HEK293 (cell line): ENCODE data around the gene RRP9.
A peak's percentile ranks its signal among the peaks of the same experiment; 100 is the strongest.

Experiments
- CTCF ChIA-PET: fragments of 350-600 bp; formaldehyde crosslinking; extraction: SDS; loops from one replicate; lab custom pipeline; 2021; ENCODE audit warnings: antibody characterized with exemption; lab: Yijun Ruan, JAX
- POLR2A ChIA-PET: fragments of 300-600 bp; formaldehyde crosslinking; extraction: SDS; loops from one replicate; lab custom pipeline; 2020; ENCODE audit warnings: antibody characterized with exemption, inconsistent platforms; lab: Yijun Ruan, JAX
- H3K27ac ChIP-seq: fragments of 200-500 bp; sonication (Bioruptor generic); 2 replicates; pipeline ENCODE4 v1.5.1; 2014; ENCODE audit warnings: low read depth, low read length, control low read depth, inconsistent platforms; ENCODE audit errors: extremely low read depth
- H3K36me3 ChIP-seq, 2 experiments: fragments of 200-500 bp in 1 of 2; sonication (Bioruptor generic) in 1 of 2; 1 replicate in 1 of 2; 2 replicates in 1 of 2; pipeline ENCODE4 v1.5.1; 2014 to 2017; ENCODE audit warnings: inconsistent platforms in 2 of 2, low read length in 2 of 2; ENCODE audit not compliant: control insufficient read depth in 2 of 2, insufficient read depth in 1 of 2
- H3K4me1 ChIP-seq: fragments of 200-500 bp; sonication (Bioruptor generic); 2 replicates; pipeline ENCODE4 v1.5.1; 2014; ENCODE audit warnings: mild to moderate bottlenecking, low read length, inconsistent platforms; ENCODE audit not compliant: control insufficient read depth, insufficient read depth
- H3K4me3 ChIP-seq: 2 replicates; pipeline ENCODE4 v1.5.1; 2011; ENCODE audit warnings: low read depth, mild to moderate bottlenecking, control low read depth, low read length, moderate library complexity
- H3K9me3 ChIP-seq: fragments of 200-500 bp; sonication (Bioruptor generic); 2 replicates; pipeline ENCODE4 v1.5.1; 2014; ENCODE audit warnings: low read depth, low read length, inconsistent platforms; ENCODE audit not compliant: control insufficient read depth, insufficient read depth
- GLIS2 ChIP-seq: fragments of 450-650 bp; formaldehyde crosslinking; IDR thresholded peaks from 2 replicates; pipeline ENCODE4 v1.5.1; 2016; ENCODE audit warnings: missing biosample characterization, missing genetic modification characterization
- HOXD13 ChIP-seq: sonication (generic); formaldehyde crosslinking; IDR thresholded peaks from 2 replicates; pipeline ENCODE4 v1.8.0; 2022; ENCODE audit warnings: missing genetic modification reagents, borderline replicate concordance
- MZF1 ChIP-seq: fragments of 450-650 bp; formaldehyde crosslinking; IDR thresholded peaks from 2 replicates; pipeline ENCODE4 v1.5.1; 2017; ENCODE audit warnings: missing biosample characterization, missing genetic modification characterization, borderline replicate concordance
- OVOL3 ChIP-seq: fragments of 450-650 bp; formaldehyde crosslinking; IDR thresholded peaks from 2 replicates; pipeline ENCODE4 v1.5.1; 2016; ENCODE audit warnings: missing biosample characterization, missing genetic modification characterization
- SP7 ChIP-seq: fragments of 450-650 bp; formaldehyde crosslinking; IDR thresholded peaks from 2 replicates; pipeline ENCODE4 v1.5.1; 2016; ENCODE audit warnings: missing biosample characterization, missing genetic modification characterization
- TRIM28 ChIP-seq: IDR thresholded peaks from 2 replicates; pipeline ENCODE4 v1.6.1; 2011; ENCODE audit warnings: low read length, control low read depth, borderline replicate concordance
- ZBTB20 ChIP-seq: fragments of 450-650 bp; formaldehyde crosslinking; IDR thresholded peaks from 2 replicates; pipeline ENCODE4 v1.5.1; 2016; ENCODE audit warnings: missing biosample characterization, missing genetic modification characterization
- ZBTB48 ChIP-seq: fragments of 450-650 bp; formaldehyde crosslinking; IDR thresholded peaks from 2 replicates; pipeline ENCODE4 v1.5.1; 2016; ENCODE audit warnings: missing biosample characterization, missing genetic modification characterization
- ZNF274 ChIP-seq, 2 experiments: fragments of 200-500 bp in 1 of 2; fragments of 450-650 bp in 1 of 2; sonication (Bioruptor generic) in 1 of 2; formaldehyde crosslinking in 1 of 2; IDR thresholded peaks; 2 replicates each; pipeline versions ENCODE4 v1.5.1 to v1.6.1; 2014 to 2016; ENCODE audit warnings: borderline replicate concordance in 1 of 2, inconsistent platforms in 1 of 2, low read length in 1 of 2, missing biosample characterization in 1 of 2, missing genetic modification characterization in 1 of 2
- ZNF292 ChIP-seq: fragments of 450-650 bp; formaldehyde crosslinking; IDR thresholded peaks from 2 replicates; pipeline ENCODE4 v1.5.1; 2016; ENCODE audit warnings: low read depth, missing biosample characterization, missing genetic modification characterization, borderline replicate concordance
- ZNF311 ChIP-seq: fragments of 450-650 bp; formaldehyde crosslinking; IDR thresholded peaks from 2 replicates; pipeline ENCODE4 v1.5.1; 2017; ENCODE audit warnings: missing biosample characterization, missing genetic modification characterization, borderline replicate concordance
- ZNF37A ChIP-seq: fragments of 450-650 bp; IDR thresholded peaks from 2 replicates; pipeline ENCODE4 v1.5.1; 2018; ENCODE audit warnings: missing biosample characterization, missing genetic modification characterization
- ZNF416 ChIP-seq: fragments of 450-650 bp; formaldehyde crosslinking; IDR thresholded peaks from 2 replicates; pipeline ENCODE4 v1.5.1; 2016; ENCODE audit warnings: missing biosample characterization, missing genetic modification characterization
- ZNF548 ChIP-seq: fragments of 450-650 bp; formaldehyde crosslinking; IDR thresholded peaks from 2 replicates; pipeline ENCODE4 v1.5.1; 2016; ENCODE audit warnings: missing biosample characterization, missing genetic modification characterization
- ZNF664 ChIP-seq: fragments of 450-650 bp; formaldehyde crosslinking; IDR thresholded peaks from 2 replicates; pipeline ENCODE4 v1.5.1; 2016; ENCODE audit warnings: missing biosample characterization, missing genetic modification characterization
- ZNF704 ChIP-seq: fragments of 450-650 bp; formaldehyde crosslinking; IDR thresholded peaks from 2 replicates; pipeline ENCODE4 v1.5.1; 2016; ENCODE audit warnings: missing biosample characterization, missing genetic modification characterization
- ZNF768 ChIP-seq: fragments of 450-650 bp; formaldehyde crosslinking; IDR thresholded peaks from 2 replicates; pipeline ENCODE4 v1.5.1; 2018; ENCODE audit warnings: missing biosample characterization, mild to moderate bottlenecking, missing genetic modification characterization
- ZNF791 ChIP-seq: fragments of 450-650 bp; formaldehyde crosslinking; IDR thresholded peaks from 2 replicates; pipeline ENCODE4 v1.5.1; 2016; ENCODE audit warnings: missing biosample characterization, missing genetic modification characterization
- ZSCAN23 ChIP-seq: fragments of 450-650 bp; formaldehyde crosslinking; IDR thresholded peaks from 2 replicates; pipeline ENCODE4 v1.5.1; 2016; ENCODE audit warnings: missing biosample characterization, missing genetic modification characterization
- TF ChIP-seq, protein P1 (sequence below): fragments of 450-650 bp; formaldehyde crosslinking; IDR thresholded peaks from 2 replicates; pipeline ENCODE4 v1.5.1; 2016; ENCODE audit warnings: missing biosample characterization, missing genetic modification characterization
- TF ChIP-seq, protein P2 (sequence below): fragments of 450-650 bp; formaldehyde crosslinking; IDR thresholded peaks from 2 replicates; pipeline ENCODE4 v1.5.1; 2017; ENCODE audit warnings: missing biosample characterization, missing genetic modification characterization

RRP9 gene

DNA sequence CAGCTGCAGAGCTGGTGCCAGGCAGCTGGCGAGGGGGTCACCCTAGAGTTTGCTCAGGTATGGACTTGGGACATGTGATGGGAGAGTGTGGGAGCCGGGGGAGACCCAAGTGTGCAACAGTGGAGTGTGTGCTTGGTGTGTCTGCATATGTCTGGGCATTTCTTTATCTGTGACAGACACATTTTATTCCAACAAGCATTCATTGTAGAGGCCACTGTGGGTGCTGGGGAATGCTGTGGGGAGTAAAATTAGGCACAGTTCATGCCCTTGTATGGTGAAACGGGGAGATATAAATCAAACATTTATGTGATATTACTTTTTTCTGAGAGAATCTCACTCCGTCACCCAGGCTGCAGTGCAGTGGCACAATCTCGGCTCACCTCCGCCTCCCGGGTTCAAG is 45.9 kb upstream of the RRP9 start:
- no peak overlapping the region for H3K4me3 ChIP-seq
- ChIA-PET POLR2A (interaction anchor here (1.0 to 1.9 kb wide), 2 partner anchors 8 to 17 kb away, joined by 3 to 9 read pairs; partner anchors contain the start of gene RPL29), CTCF (interaction anchor here (1.0 to 1.1 kb wide), 2 partner anchors 13 to 14 kb away, joined by 3 to 5 read pairs; partner anchors contain the start of gene ABHD14B)
- no peaks in the 10 kb centered on the region for H3K4me1 ChIP-seq
- peaks cover 0 to 14% of the 10 kb centered on the region in 2 experiments; a peak in 1 of 3 replicates for H3K36me3 ChIP-seq
- H3K9me3 ChIP-seq: no peaks in the 10 kb centered on the region
- H3K27ac ChIP-seq: no peak overlapping the region
- no peak for TF ChIP-seq ZNF37A (tag by site-specific recombination)
- TF ChIP-seq ZNF704 (tag by site-specific recombination): no peak
- TF ChIP-seq, protein P1, sequence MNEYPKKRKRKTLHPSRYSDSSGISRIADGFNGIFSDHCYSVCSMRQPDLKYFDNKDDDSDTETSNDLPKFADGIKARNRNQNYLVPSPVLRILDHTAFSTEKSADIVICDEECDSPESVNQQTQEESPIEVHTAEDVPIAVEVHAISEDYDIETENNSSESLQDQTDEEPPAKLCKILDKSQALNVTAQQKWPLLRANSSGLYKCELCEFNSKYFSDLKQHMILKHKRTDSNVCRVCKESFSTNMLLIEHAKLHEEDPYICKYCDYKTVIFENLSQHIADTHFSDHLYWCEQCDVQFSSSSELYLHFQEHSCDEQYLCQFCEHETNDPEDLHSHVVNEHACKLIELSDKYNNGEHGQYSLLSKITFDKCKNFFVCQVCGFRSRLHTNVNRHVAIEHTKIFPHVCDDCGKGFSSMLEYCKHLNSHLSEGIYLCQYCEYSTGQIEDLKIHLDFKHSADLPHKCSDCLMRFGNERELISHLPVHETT (tag by site-specific recombination): no peak

DNA sequence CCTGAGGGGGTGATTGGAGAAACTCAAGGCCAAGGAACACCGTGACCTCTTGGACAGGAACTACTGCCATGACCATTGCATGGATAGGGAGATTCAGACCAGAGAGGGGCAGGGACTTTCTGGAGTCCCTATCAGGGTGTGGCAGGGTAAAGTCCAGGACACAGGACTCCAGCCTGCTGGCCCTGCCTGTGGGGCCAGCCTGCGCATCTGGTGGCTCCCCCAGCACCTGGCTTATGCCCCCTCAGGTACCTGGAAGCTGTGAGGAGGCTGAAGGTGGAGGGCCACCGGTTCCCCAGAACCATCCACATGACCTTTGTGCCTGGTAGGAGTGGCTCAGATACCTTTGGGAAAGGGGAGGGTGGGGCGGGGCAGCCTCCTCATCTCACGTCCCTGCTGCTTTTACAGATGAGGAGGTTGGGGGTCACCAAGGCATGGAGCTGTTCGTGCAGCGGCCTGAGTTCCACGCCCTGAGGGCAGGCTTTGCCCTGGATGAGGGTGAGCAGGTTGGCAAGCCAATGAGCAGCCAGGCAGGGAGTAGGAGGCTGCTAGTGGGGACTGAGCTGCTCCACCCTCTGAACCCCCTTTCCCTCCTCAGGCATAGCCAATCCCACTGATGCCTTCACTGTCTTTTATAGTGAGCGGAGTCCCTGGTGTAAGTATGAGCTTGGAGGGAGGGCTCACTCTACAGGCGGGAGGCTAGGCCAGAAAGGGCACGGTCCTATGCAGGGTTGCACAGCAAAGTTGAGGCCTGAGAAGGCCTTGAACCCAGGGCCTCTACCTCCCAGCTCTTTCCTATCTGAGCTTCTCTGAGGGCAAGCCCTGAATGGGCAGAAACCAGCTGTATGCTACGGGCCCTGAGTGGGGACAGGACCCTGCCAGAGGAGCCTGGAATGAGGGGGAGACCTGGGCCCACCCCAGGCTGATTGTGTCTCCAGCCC is 44.6 kb upstream of the RRP9 start:
- ChIA-PET POLR2A (interaction anchor here (0.5 to 1.9 kb wide), 3 partner anchors 9 to 16 kb away, joined by 3 to 9 read pairs (median 3); partner anchors contain the start of gene RPL29), CTCF (interaction anchor here (0.7 to 1.1 kb wide), 3 partner anchors 12 to 15 kb away, joined by 3 to 5 read pairs (median 3); partner anchors contain the start of genes ABHD14A and ABHD14B)
- Histone ChIP-seq H3K27ac (no peak overlapping the region), H3K36me3 (peaks cover 0 to under 1% of the 10 kb centered on the region in 2 experiments; a peak in 1 of 3 replicates), H3K4me3 (no peak overlapping the region), H3K9me3 (no peaks in the 10 kb centered on the region), H3K4me1 (no peaks in the 10 kb centered on the region)
- peak; percentile 40; the same call in 1 of the 2 replicates for TF ChIP-seq ZNF768 (tag by site-specific recombination)
- no peak for TF ChIP-seq ZNF311 (tag by site-specific recombination)

GRCh38 chr3:51985063-51985462 is 43.4 kb upstream of the RRP9 start:
- Histone ChIP-seq H3K9me3 (no peaks in the 10 kb centered on the region), H3K4me1 (no peaks in the 10 kb centered on the region), H3K27ac (no peak overlapping the region), H3K36me3 (peaks cover 0 to 8% of the 10 kb centered on the region in 2 experiments; a peak in 1 of 3 replicates), H3K4me3 (no peak overlapping the region)
- ChIA-PET CTCF (no interaction called here), POLR2A (interaction anchor here (0.6 to 3.6 kb wide), 2 partner anchors 10 to 190 kb away, joined by 3 to 47 read pairs; partner anchors contain the start of gene RPL29)
- TF ChIP-seq HOXD13 (CRISPR knock-in tag) (no peak), ZNF664 (tag by site-specific recombination) (no peak), GLIS2 (tag by site-specific recombination) (no peak), ZNF416 (tag by site-specific recombination) (no peak), ZNF311 (tag by site-specific recombination) (no peak), ZNF548 (tag by site-specific recombination) (no peak), OVOL3 (tag by site-specific recombination) (no peak), TRIM28 (no peak), SP7 (tag by site-specific recombination) (no peak), ZNF292 (tag by site-specific recombination) (no peak), ZNF791 (tag by site-specific recombination) (no peak), MZF1 (tag by site-specific recombination) (no peak), ZBTB20 (tag by site-specific recombination) (no peak), ZNF274 (IDR thresholded peaks at IDR 0.05; ENCODE audit: low read length) (no peak), ZNF274 (tag by site-specific recombination; IDR thresholded peaks at IDR 0.05; ENCODE audit: borderline replicate concordance) (no peak), ZBTB48 (tag by site-specific recombination) (no peak), ZSCAN23 (tag by site-specific recombination) (no peak)
- TF ChIP-seq, protein P2, sequence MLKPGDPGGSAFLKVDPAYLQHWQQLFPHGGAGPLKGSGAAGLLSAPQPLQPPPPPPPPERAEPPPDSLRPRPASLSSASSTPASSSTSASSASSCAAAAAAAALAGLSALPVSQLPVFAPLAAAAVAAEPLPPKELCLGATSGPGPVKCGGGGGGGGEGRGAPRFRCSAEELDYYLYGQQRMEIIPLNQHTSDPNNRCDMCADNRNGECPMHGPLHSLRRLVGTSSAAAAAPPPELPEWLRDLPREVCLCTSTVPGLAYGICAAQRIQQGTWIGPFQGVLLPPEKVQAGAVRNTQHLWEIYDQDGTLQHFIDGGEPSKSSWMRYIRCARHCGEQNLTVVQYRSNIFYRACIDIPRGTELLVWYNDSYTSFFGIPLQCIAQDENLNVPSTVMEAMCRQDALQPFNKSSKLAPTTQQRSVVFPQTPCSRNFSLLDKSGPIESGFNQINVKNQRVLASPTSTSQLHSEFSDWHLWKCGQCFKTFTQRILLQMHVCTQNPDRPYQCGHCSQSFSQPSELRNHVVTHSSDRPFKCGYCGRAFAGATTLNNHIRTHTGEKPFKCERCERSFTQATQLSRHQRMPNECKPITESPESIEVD (tag by site-specific recombination): no peak
- TF ChIP-seq, all 188 proteins: peak for 0
